SU-DHL-6 (cell line): Measurements from ENCODE around the gene PAIP1.

Source experiments
- CTCF ChIP-seq: fragments of 200-600 bp; sonication (generic); IDR thresholded peaks from one replicate; pipeline ENCODE4 v1.5.1; 2017; ENCODE audit warnings: antibody characterized with exemption, mild to moderate bottlenecking, low read length, moderate library complexity; ENCODE audit not compliant: insufficient read depth, poor library complexity, severe bottlenecking
- EZH2phosphoT487 ChIP-seq: fragments of 200-600 bp; sonication (generic), shearing (Covaris generic); conservative IDR thresholded peaks from 2 replicates; pipeline ENCODE4 v1.6.1; 2018; ENCODE audit warnings: mild to moderate bottlenecking, antibody characterized with exemption, low read length, moderate library complexity, mixed read lengths

GRCh38 chr5:43485406-43485805 lies 71.5 kb downstream of the PAIP1 start:
- TF ChIP-seq CTCF (no peak), EZH2phosphoT487 (no peak)
